ENCODE data around the gene LYL1. TPM values are rescaled to one million over a fixed set of nuclear protein-coding genes. Genes with fewer than 3 reads are reported as not detected.

LYL1 gene
- total and polyA plus RNA-seq, 2 of the 13 experiments (the other 11 are each of a cell fraction or from before 2014, with no cell fraction given) = 0.75 to 0.92 TPM

DNA sequence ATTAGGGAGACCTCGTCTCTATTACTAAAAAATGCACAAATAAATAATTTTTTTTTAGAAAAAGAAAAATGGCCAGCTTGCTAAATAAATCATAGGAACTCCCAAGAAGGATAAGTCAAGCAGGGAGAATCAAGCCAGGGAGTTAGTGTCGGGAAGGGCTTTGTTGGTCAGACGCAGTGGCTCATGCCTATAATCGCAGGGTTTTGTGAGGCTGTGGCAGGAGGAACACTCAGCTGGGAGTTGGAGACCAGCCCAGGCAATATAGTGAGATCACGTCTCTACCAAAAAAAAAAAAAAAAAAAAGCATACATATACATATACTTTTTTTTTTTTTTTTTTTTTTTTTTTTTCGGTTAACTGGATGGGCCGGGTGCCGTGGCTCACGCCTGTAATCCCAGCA is 24.4 kb upstream of the LYL1 start (continued):
- TF ChIP-seq, protein P1, sequence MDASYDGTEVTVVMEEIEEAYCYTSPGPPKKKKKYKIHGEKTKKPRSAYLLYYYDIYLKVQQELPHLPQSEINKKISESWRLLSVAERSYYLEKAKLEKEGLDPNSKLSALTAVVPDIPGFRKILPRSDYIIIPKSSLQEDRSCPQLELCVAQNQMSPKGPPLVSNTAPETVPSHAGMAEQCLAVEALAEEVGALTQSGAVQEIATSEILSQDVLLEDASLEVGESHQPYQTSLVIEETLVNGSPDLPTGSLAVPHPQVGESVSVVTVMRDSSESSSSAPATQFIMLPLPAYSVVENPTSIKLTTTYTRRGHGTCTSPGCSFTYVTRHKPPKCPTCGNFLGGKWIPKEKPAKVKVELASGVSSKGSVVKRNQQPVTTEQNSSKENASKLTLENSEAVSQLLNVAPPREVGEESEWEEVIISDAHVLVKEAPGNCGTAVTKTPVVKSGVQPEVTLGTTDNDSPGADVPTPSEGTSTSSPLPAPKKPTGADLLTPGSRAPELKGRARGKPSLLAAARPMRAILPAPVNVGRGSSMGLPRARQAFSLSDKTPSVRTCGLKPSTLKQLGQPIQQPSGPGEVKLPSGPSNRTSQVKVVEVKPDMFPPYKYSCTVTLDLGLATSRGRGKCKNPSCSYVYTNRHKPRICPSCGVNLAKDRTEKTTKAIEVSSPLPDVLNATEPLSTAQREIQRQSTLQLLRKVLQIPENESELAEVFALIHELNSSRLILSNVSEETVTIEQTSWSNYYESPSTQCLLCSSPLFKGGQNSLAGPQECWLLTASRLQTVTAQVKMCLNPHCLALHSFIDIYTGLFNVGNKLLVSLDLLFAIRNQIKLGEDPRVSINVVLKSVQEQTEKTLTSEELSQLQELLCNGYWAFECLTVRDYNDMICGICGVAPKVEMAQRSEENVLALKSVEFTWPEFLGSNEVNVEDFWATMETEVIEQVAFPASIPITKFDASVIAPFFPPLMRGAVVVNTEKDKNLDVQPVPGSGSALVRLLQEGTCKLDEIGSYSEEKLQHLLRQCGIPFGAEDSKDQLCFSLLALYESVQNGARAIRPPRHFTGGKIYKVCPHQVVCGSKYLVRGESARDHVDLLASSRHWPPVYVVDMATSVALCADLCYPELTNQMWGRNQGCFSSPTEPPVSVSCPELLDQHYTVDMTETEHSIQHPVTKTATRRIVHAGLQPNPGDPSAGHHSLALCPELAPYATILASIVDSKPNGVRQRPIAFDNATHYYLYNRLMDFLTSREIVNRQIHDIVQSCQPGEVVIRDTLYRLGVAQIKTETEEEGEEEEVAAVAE (CRISPR knock-in tag; IDR thresholded peaks at IDR 0.05; ENCODE audit: borderline replicate concordance) = no peak

DNA sequence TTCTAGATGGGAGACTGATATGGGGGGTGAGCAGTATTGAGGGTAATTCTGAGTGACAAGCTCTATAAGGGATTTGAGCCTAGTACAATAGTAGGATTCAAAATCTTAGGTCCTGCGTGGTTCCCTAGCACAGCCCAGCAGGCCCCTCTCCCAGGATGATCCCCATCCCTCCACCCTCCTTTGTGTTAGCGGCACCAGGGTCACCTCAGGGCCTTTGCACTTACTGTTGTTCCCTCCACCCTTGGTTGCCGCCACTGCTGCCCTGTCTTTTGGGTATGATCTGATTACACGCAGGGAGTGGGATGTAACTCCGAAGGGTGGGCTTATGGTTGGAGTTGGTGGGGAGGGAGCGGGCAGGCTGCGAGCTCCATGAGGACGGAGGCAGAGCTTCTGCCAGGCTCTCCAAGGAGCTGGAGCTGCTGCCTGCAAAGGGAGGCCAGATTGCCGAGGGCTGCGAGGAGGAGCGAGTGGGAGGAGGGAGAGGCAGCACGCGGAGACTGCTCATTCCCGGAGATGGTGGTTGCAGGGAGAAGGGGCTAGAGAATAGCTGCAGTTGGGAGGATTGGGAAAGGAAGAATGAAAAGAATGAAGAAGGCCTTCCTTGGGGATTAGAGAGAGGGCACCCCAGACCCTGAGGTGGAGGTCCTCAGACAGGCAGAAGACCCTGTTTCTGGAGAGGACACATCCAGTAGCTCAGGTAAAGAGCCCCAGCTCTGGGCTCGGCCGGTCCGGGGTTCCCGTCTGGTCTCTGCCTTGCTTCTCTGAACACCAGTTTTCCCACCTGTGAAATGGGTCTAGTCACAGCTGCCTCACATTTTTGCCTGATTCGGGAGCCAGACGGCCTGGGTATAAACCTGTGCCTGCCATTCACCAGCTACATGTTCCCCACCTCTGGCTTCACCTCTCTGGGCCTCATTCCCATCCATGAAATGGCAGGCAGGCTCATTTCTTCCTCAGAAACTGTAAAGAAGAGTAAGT is 20.6 kb upstream of the LYL1 start:
- in situ Hi-C loops (cut with HindIII; ENCODE audit: extremely low pct_ligation_motif_present, low pct_unique_long_range_greater_than_20kb) (no loop called here), intact Hi-C loops (cut with micrococcal nuclease; ENCODE audit: unreplicated experiment) (no loop called here)
- Histone ChIP-seq H2AFZ (ENCODE audit: low read length) (no peak overlapping the region), H3K36me3 (replicated peaks in 1 of 2; ENCODE audit: control insufficient read depth in 1 of 2, insufficient read depth in 2 of 2, low read length in 2 of 2) (peaks cover 8 to 40% of the 10 kb centered on the region in 2 experiments; a peak in 4 of 5 replicates), H3K4me3 (replicated peaks in 1 of 3; ENCODE audit: insufficient read depth in 1 of 3, low read depth in 2 of 3, low read length in 3 of 3) (no peak overlapping the region), H3K9ac (ENCODE audit: insufficient read depth, low read depth, low read length) (no peak overlapping the region), H3K4me1 (ENCODE audit: insufficient read depth, low read length) (peaks cover 41% of the 10 kb centered on the region), H3K79me2 (ENCODE audit: insufficient read depth, low read length) (peaks cover 74% of the 10 kb centered on the region), H3K27me3 (ENCODE audit: control insufficient read depth in 1 of 2, insufficient read depth in 2 of 2, low read length in 2 of 2) (no peaks in the 10 kb centered on the region), H3K27ac (ENCODE audit: extremely low read length, insufficient read depth, low read length) (no peak overlapping the region), H3K9me3 (ENCODE audit: low read length) (no peaks in the 10 kb centered on the region), H4K20me1 (ENCODE audit: insufficient read depth, low read length) (peaks cover 22% of the 10 kb centered on the region), H3K4me2 (ENCODE audit: low read depth, low read length) (no peak overlapping the region)
- FAIRE-seq (no peak), ATAC-seq (no peak), DNase-seq (ENCODE audit: low spot score) (no peak)
- no TSS peak for BruUV-seq (replicated peaks)
- 94% methylated on average over 20 of the region's 20 CpGs for WGBS (ENCODE audit: low lambda C conversion rate)
- ChIA-PET POLR2A (no interaction called here), CTCF (ENCODE audit: low intra/inter-chr PET ratio, low total read pairs) (no interaction called here)
- TF ChIP-seq ZNF20 (CRISPR knock-in tag; IDR thresholded peaks at IDR 0.05) (no peak), ZNF263 (CRISPR knock-in tag; IDR thresholded peaks at IDR 0.05) (peak; percentile 79), ZNF143 (CRISPR knock-in tag; IDR thresholded peaks at IDR 0.05) (no peak), CBX2 (IDR thresholded peaks at IDR 0.05; ENCODE audit: low read depth, low read length) (no peak), CBX2 (CRISPR knock-in tag; IDR thresholded peaks at IDR 0.05; ENCODE audit: low read depth) (no peak), ZNF230 (CRISPR knock-in tag; IDR thresholded peaks at IDR 0.05) (no peak), FOSL2 (CRISPR knock-in tag; IDR thresholded peaks at IDR 0.05) (no peak), AGO2 (optimal IDR thresholded peaks at IDR 0.05; ENCODE audit: low read depth, low read length) (peak; percentile 34), PHB2 (IDR thresholded peaks at IDR 0.05; ENCODE audit: partially characterized antibody) (no peak), ZNF292 (CRISPR knock-in tag; IDR thresholded peaks at IDR 0.05; ENCODE audit: borderline replicate concordance, low read depth) (no peak), TEAD2 (CRISPR knock-in tag; IDR thresholded peaks at IDR 0.05) (no peak), ZNF629 (CRISPR knock-in tag; conservative IDR thresholded peaks at IDR 0.05) (peak; percentile 81)
- TF ChIP-seq, protein P2, sequence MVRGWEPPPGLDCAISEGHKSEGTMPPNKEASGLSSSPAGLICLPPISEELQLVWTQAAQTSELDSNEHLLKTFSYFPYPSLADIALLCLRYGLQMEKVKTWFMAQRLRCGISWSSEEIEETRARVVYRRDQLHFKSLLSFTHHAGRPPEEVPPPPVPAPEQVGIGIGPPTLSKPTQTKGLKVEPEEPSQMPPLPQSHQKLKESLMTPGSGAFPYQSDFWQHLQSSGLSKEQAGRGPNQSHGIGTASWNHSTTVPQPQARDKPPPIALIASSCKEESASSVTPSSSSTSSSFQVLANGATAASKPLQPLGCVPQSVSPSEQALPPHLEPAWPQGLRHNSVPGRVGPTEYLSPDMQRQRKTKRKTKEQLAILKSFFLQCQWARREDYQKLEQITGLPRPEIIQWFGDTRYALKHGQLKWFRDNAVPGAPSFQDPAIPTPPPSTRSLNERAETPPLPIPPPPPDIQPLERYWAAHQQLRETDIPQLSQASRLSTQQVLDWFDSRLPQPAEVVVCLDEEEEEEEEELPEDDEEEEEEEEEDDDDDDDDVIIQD (CRISPR knock-in tag; IDR thresholded peaks at IDR 0.05; ENCODE audit: low read depth) = no peak
- TF ChIP-seq, protein P3, sequence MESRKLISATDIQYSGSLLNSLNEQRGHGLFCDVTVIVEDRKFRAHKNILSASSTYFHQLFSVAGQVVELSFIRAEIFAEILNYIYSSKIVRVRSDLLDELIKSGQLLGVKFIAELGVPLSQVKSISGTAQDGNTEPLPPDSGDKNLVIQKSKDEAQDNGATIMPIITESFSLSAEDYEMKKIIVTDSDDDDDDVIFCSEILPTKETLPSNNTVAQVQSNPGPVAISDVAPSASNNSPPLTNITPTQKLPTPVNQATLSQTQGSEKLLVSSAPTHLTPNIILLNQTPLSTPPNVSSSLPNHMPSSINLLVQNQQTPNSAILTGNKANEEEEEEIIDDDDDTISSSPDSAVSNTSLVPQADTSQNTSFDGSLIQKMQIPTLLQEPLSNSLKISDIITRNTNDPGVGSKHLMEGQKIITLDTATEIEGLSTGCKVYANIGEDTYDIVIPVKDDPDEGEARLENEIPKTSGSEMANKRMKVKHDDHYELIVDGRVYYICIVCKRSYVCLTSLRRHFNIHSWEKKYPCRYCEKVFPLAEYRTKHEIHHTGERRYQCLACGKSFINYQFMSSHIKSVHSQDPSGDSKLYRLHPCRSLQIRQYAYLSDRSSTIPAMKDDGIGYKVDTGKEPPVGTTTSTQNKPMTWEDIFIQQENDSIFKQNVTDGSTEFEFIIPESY (CRISPR knock-in tag; IDR thresholded peaks at IDR 0.05) = peak; percentile 67; the same call in 1 of the 2 replicates
